Activated gamma-delta T cell treated with anti-CD3 and anti-CD28 coated beads, Interleukin-2, amount 50 U/mL, for 16 hours (primary cell): Measurements from ENCODE around the gene TMC6.
"Not testable (repeated sequence)": the region's sequence is repeated elsewhere in the genome, so short reads cannot be mapped to it uniquely, and the experiment has no call there.

ENCODE experiments used
- DNase-seq: peaks from one replicate; pipeline ENCODE4 v3.0.0-alpha.2; 2020; ENCODE audit warnings: low read depth

The TMC6 gene, protein sequence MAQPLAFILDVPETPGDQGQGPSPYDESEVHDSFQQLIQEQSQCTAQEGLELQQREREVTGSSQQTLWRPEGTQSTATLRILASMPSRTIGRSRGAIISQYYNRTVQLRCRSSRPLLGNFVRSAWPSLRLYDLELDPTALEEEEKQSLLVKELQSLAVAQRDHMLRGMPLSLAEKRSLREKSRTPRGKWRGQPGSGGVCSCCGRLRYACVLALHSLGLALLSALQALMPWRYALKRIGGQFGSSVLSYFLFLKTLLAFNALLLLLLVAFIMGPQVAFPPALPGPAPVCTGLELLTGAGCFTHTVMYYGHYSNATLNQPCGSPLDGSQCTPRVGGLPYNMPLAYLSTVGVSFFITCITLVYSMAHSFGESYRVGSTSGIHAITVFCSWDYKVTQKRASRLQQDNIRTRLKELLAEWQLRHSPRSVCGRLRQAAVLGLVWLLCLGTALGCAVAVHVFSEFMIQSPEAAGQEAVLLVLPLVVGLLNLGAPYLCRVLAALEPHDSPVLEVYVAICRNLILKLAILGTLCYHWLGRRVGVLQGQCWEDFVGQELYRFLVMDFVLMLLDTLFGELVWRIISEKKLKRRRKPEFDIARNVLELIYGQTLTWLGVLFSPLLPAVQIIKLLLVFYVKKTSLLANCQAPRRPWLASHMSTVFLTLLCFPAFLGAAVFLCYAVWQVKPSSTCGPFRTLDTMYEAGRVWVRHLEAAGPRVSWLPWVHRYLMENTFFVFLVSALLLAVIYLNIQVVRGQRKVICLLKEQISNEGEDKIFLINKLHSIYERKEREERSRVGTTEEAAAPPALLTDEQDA

DNA sequence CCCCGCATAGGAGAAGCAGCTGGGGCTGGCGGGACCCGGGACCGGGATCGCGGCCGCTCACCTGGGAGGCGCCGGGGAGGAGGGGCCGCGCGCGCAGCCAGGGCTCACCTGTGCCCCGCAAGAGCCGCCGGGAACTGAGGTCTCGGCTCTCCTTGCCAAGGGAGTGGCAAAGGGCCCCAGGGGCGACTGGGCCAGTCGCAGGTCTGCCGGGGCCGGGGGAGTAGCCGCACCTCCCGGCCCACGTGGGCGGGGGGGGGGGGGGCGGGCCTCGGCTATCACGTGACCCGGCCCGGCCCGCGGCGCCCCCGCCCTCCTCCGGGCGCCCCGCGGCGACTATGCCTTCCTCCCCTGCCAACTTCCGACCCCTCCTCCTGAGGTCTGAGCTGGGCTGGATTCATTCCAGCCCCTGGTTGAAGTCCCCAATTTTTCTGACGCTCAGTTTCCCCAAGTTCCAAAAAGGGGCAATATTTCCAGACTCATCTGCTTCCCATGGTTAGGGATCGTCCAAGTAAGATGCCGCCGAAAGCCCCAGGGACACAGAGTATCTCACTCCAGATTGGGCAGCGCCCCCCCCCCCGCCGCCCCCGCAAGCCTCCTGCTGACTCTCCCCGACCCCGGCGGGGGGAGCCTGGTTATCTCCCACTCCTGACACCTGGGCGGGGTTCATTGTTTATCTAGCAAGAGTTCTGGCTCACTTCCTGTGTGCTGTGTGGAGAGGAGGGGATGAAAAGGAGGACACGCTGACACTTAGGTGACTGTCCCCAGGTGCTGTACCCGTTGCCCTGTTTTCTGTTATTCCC lies at the start of gene TMC6:
Gene TMC6, minus strand, starts transcription at position 205 of the 800 bp plus-strand sequence. CDS start 1,923 bp downstream, outside the sequence.
- DNase-seq = peak; percentile 54

- DNase-seq = peak; percentile 62
These were observed 48.0 kb upstream of the TMC6 start for GRCh38 chr17:78176548-78177025.

GRCh38 chr17:78175643-78175981 lies 47.1 kb upstream of the TMC6 start:
- no peak for DNase-seq

DNA sequence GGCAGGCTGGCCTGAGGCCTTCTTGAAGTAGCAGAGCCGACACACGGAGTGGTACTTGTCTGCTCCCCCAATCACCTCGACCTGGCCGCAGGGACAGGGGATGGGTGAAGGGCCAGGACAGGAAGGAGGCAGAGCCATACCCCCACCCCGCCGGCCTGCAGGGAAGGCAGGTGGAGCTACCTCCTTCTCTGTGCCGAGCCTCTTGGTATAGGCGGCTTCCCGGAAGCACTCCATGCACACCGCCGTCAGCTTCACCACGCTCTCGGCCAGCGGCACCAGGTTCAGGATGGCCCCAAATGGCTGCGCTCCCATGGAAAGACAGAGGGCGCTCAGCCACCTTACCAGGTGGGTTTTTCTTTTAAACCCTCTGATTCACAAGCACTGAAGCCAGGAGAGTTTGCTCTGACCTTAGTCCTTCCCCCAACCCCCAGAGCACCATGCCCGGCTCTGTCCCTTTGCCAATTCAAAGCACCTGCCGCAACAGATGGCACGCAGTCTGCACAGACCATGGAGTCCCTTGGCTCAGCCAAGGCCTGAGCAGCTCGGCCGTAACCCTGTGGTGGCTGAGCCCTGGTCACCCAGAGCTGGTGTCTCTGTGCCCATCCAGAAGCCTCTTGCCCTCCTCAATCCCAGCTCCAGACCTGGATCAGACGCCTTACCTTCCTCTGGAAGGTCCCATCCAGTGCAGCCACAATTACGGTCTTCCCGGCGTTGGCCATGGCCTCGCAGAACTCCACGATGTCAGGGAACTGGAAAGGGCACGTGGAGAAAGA lies 46.5 kb upstream of the TMC6 start:
- no peak for DNase-seq

GRCh38 chr17:78174346-78174869 lies 45.9 kb upstream of the TMC6 start:
- no peak for DNase-seq

- no peak for DNase-seq
These were observed 44.7 kb upstream of the TMC6 start for GRCh38 chr17:78173097-78173715.

GRCh38 chr17:78172249-78173051 lies 43.9 kb upstream of the TMC6 start:
- DNase-seq = no peak

- not testable (repeated sequence) for DNase-seq
These were observed 43.2 kb upstream of the TMC6 start for GRCh38 chr17:78171591-78172248.

DNA sequence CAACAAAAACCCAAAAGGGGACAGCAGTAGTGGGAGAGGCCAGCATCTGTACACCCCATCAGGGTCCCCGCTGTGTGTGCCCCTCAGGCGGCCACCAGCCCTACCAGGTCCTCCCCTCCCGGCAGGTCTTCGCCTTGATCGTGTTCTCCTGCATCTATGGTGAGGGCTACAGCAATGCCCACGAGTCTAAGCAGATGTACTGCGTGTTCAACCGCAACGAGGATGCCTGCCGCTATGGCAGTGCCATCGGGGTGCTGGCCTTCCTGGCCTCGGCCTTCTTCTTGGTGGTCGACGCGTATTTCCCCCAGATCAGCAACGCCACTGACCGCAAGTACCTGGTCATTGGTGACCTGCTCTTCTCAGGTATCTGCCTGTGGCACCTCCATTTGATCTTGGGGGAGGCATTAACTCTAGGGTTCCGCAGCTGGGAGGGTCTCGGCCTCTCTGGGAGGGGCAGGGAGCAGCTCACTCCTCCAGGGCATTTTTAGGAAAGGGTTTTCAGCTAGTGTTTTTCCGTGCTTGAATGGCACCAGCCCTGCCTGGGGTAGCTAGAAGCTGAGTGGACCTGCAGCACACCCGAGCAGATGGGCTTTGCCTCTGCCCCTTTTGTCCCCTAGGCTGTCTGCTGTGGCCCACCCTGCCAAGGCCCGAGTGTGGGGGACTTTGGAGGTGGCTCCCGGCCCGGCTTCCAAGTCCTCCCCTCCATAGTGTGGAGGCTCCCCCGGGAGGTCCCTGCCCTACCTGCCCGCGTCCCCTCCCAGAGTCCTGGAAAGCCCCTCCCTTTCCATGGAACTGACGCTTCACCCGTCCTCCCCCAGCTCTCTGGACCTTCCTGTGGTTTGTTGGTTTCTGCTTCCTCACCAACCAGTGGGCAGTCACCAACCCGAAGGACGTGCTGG lies 42.4 kb upstream of the TMC6 start:
- no peak for DNase-seq

- DNase-seq = no peak
These were observed 40.6 kb upstream of the TMC6 start for GRCh38 chr17:78168903-78169793.

DNA sequence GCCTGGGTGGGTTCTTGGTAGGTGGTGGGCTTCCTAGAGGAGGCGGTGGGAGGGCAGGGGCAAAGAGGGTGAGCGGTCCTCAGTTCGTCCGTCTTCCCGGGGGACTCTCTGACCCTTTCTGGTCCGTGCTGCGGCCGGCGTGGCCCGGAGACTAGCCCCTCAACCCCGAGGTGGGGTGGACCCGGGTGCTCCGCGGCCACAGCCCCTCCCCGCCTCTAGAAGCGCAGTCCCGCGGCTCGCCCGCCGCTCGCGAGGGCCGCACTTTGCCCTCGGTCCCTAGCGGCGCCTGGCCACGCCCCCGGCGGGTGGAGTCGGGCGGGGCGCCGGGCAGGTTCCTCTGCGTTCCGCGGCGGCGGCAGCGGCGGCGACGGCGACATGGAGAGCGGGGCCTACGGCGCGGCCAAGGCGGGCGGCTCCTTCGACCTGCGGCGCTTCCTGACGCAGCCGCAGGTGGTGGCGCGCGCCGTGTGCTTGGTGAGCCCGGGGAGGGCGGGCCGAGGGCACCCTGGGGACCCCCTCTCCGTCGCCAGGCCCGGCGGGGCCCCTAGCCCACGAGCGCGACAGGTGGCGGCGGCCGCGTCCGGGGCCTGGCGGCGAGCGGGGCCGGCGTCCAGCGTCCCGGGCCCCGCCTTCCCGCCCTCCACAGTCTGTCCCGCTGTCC lies 39.8 kb upstream of the TMC6 start, which contains the start of gene SYNGR2:
Gene SYNGR2, plus strand, starts transcription at position 340 of the 661 bp plus-strand sequence. Its CDS starts 36 bp downstream, at position 376.
- DNase-seq = peak; percentile 77

GRCh38 chr17:78166416-78166815 lies 37.9 kb upstream of the TMC6 start:
- DNase-seq = no peak

GRCh38 chr17:78164748-78165607 lies 36.4 kb upstream of the TMC6 start:
- no peak for DNase-seq

DNA sequence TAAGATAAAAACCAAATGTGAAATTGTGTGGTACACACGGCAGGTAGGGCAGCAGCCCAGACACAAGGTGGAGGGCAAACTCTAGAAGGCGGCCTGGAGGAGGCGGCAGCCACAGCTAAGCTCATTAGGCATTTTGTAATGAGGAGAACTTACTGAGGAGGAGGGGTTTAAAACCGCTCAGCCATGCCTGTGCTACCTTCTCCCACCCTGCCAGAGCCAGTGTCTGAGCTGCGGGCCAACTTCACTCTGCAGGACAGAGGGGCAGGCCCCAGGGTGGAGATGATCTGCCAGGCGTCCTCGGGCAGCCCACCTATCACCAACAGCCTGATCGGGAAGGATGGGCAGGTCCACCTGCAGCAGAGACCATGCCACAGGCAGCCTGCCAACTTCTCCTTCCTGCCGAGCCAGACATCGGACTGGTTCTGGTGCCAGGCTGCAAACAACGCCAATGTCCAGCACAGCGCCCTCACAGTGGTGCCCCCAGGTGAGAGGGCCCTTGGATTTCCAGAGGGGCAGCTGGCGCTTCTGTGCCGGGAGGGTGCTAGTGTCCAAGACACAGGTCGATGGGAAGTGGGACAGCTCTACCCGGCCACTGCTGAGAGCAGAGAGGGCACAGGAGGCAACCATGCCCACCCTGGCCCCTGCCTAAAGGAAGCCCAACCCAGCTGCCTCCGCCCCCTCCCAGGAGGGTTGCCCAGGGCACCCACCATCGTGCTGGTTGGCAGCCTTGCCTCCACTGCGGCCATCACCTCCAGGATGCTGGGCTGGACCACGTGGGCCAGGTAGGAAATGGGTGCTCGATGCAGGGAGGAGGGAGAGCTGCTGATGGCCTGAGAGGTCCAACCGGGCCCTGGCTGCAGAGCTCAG lies 35.6 kb upstream of the TMC6 start:
- DNase-seq = no peak
